MCF 10A (cell line): Measurements from ENCODE around the gene SIAH2. TPM values are rescaled to one million over a fixed set of nuclear protein-coding genes. Genes with fewer than 3 reads are reported as not detected.
A peak's percentile ranks its signal among the peaks of the same experiment; 100 is the strongest.

Source experiments
- BruUV-seq: library from RNA; stranded (reverse); fragments of 400-500 nt; replicated peaks from 2 replicates; lab custom pipeline; 2021; lab: Mats Ljungman, UMichigan
- CTCF ChIA-PET: fragments of 300-600 bp; sonication (Branson Sonifier 250); formaldehyde crosslinking; extraction: SDS; loops from one replicate; lab custom pipeline; 2021; ENCODE audit warnings: antibody characterized with exemption, inconsistent platforms; lab: Yijun Ruan, JAX
- POLR2A ChIA-PET: fragments of 300-600, 350-650 bp; sonication (Branson Sonifier 250); formaldehyde crosslinking; extraction: SDS; loops from one replicate; lab custom pipeline; 2020; ENCODE audit warnings: antibody characterized with exemption, inconsistent platforms; lab: Yijun Ruan, JAX
- DNase-seq: peaks from one replicate; pipeline ENCODE4 v3.0.0-alpha.2; 2018; ENCODE audit not compliant: unreplicated experiment
- H3K27ac Mint-ChIP-seq: one replicate; pipeline ENCODE4 v1.8.0; 2022; ENCODE audit warnings: mild to moderate bottlenecking, low read depth, mixed read lengths; ENCODE audit not compliant: unreplicated experiment
- H3K27me3 Mint-ChIP-seq: one replicate; pipeline ENCODE4 v1.8.0; 2022; ENCODE audit warnings: mixed read lengths; ENCODE audit not compliant: insufficient read depth, unreplicated experiment
- H3K36me3 Mint-ChIP-seq: one replicate; pipeline ENCODE4 v1.8.0; 2022; ENCODE audit warnings: mild to moderate bottlenecking, moderate library complexity, mixed read lengths; ENCODE audit not compliant: insufficient read depth, unreplicated experiment
- H3K4me1 Mint-ChIP-seq: one replicate; pipeline ENCODE4 v1.8.0; 2022; ENCODE audit warnings: mixed read lengths; ENCODE audit not compliant: insufficient read depth, unreplicated experiment
- H3K4me3 Mint-ChIP-seq: one replicate; pipeline ENCODE4 v1.8.0; 2022; ENCODE audit warnings: mild to moderate bottlenecking, moderate library complexity, mixed read lengths; ENCODE audit not compliant: unreplicated experiment
- H3K9me3 Mint-ChIP-seq: one replicate; pipeline ENCODE4 v1.8.0; 2022; ENCODE audit warnings: mixed read lengths; ENCODE audit not compliant: unreplicated experiment
- intact Hi-C: fragments of 100-400 bp; cut with micrococcal nuclease; formaldehyde crosslinking; loops from 2 replicates; pipeline ENCODE4 v1.14.1; 2022
- total RNA-seq: library from RNA; stranded (reverse); gene quantifications from 2 replicates; pipeline ENCODE4 v1.2.3, GENCODE V29; 2022
- TF ChIP-seq, protein P1 (sequence below): fragments of 200-600 bp; IDR thresholded peaks from one replicate; pipeline ENCODE4 v1.8.0; 2022; ENCODE audit warnings: antibody characterized with exemption, mild to moderate bottlenecking; ENCODE audit not compliant: unreplicated experiment

Gene SIAH2
- total RNA-seq, 1 experiment from 2014 or later, result 35.4 TPM

DNA sequence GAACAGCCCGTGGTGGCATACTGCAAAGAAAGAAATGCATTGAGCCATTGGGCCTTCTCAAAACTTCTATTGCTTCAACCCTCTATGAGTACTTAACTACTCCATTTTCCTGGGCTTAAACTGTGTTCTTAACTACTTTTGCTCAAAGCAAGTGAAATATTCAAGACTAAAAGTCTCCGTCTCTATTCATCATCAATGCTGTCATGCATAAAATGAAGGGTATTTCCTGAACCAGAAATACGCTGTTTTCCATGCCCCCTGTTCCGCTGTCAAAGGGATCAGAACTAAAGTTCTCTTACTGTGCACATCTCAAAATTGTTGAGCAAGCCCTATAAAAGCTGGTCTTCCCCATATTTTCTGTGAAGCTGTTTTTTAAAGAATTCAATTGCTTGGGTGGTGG, 20.3 kb downstream of the SIAH2 start:
- Mint-ChIP-seq H3K27me3 (no peaks in the 10 kb centered on the region), H3K4me3 (no peak overlapping the region), H3K36me3 (peaks cover 26% of the 10 kb centered on the region), H3K9me3 (no peaks in the 10 kb centered on the region), H3K27ac (no peak overlapping the region), H3K4me1 (peaks cover 36% of the 10 kb centered on the region)
- ChIA-PET POLR2A (interaction anchor here (0.6 to 1.1 kb wide), 3 partner anchors 17 to 19 kb away, joined by 3 to 4 read pairs (median 3); no protein-coding TSS in a partner anchor), CTCF (interaction anchor here (0.5 kb wide), 1 partner anchor 198 kb away, joined by 3 read pairs; no protein-coding TSS in a partner anchor)
- no peak for DNase-seq
- BruUV-seq, result no TSS peak
- intact Hi-C loops, result no loop called here
- TF ChIP-seq, protein P1, sequence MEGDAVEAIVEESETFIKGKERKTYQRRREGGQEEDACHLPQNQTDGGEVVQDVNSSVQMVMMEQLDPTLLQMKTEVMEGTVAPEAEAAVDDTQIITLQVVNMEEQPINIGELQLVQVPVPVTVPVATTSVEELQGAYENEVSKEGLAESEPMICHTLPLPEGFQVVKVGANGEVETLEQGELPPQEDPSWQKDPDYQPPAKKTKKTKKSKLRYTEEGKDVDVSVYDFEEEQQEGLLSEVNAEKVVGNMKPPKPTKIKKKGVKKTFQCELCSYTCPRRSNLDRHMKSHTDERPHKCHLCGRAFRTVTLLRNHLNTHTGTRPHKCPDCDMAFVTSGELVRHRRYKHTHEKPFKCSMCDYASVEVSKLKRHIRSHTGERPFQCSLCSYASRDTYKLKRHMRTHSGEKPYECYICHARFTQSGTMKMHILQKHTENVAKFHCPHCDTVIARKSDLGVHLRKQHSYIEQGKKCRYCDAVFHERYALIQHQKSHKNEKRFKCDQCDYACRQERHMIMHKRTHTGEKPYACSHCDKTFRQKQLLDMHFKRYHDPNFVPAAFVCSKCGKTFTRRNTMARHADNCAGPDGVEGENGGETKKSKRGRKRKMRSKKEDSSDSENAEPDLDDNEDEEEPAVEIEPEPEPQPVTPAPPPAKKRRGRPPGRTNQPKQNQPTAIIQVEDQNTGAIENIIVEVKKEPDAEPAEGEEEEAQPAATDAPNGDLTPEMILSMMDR, result no peak

DNA sequence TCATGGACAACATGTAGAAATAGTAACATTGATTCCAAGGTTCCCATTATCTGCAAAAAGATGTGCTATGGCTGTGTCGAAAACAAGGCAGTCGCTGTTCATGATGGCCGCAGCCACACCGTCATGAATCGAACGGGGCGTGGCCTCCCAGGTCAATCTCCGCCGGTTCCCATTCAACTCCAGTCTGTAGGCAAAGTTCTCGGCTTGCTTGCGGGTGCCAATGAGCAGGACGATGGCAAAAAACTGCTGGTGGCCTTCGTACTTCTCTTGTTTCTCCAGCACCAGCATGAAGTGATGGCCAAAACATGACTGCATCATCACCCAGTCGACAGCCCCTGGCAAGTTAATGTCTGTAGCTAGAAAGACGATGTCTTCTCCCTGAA, 20.8 kb downstream of the SIAH2 start:
- POLR2A ChIA-PET, result interaction anchor here (0.6 kb wide), 1 partner anchor 17 kb away, joined by 3 read pairs; no protein-coding TSS in a partner anchor
- H3K9me3 Mint-ChIP-seq, result no peaks in the 10 kb centered on the region
- TF ChIP-seq, protein P1, result no peak

DNA sequence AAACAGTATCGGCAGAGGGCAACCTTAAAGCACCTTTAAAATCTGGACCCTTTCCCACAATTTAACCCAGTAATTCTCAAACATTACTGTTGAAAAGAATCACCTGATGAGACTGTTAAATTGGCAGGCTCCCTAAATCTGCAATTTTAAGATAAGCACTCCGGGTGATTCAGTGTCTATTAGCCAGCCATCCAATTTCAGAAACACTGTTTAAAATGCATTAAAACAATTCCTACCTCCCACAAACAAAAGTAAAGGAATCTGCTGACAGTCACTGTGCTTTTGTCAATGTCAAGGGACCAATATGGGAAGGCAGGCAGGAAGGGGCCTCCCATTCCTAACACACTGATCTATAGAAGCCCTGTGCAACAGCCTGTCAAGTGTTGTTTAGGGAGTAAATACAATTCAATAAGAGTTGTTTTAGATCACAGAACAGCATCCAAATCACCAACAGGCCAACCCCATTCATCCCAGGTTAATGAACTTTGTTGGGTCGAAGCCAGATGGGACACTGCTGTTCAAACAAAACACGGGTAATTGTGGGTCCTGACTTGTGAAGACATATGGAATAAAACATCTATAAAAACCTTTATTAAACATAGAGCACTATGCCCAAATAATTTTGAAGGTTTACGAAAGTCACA, 21.4 kb downstream of the SIAH2 start:
- intact Hi-C loops, result no loop called here
- Mint-ChIP-seq H3K27me3 (no peaks in the 10 kb centered on the region), H3K36me3 (peaks cover 26% of the 10 kb centered on the region), H3K27ac (no peak overlapping the region), H3K9me3 (no peaks in the 10 kb centered on the region), H3K4me3 (no peak overlapping the region), H3K4me1 (peaks cover 36% of the 10 kb centered on the region)
- POLR2A ChIA-PET, result interaction anchor here (1.6 kb wide), 1 partner anchor 22 kb away, joined by 4 read pairs; the partner anchor contains the start of gene SIAH2
- TF ChIP-seq, protein P1, result no peak
- CTCF ChIA-PET, result interaction anchor here (0.5 kb wide), 1 partner anchor 192 kb away, joined by 3 read pairs; no protein-coding TSS in a partner anchor
- TSS peak; percentile 29 for BruUV-seq
- DNase-seq, result no peak

More for the DNA sequence above, 20.8 kb downstream of the SIAH2 start:
- H3K27ac Mint-ChIP-seq, result no peak overlapping the region
- peaks cover 26% of the 10 kb centered on the region for H3K36me3 Mint-ChIP-seq
- DNase-seq, result no peak
- CTCF ChIA-PET, result interaction anchor here (0.5 kb wide), 1 partner anchor 192 kb away, joined by 3 read pairs; no protein-coding TSS in a partner anchor
- H3K4me1 Mint-ChIP-seq, result peaks cover 36% of the 10 kb centered on the region
- no peak overlapping the region for H3K4me3 Mint-ChIP-seq
- BruUV-seq, result no TSS peak
- H3K27me3 Mint-ChIP-seq, result no peaks in the 10 kb centered on the region
- intact Hi-C loops, result no loop called here

DNA sequence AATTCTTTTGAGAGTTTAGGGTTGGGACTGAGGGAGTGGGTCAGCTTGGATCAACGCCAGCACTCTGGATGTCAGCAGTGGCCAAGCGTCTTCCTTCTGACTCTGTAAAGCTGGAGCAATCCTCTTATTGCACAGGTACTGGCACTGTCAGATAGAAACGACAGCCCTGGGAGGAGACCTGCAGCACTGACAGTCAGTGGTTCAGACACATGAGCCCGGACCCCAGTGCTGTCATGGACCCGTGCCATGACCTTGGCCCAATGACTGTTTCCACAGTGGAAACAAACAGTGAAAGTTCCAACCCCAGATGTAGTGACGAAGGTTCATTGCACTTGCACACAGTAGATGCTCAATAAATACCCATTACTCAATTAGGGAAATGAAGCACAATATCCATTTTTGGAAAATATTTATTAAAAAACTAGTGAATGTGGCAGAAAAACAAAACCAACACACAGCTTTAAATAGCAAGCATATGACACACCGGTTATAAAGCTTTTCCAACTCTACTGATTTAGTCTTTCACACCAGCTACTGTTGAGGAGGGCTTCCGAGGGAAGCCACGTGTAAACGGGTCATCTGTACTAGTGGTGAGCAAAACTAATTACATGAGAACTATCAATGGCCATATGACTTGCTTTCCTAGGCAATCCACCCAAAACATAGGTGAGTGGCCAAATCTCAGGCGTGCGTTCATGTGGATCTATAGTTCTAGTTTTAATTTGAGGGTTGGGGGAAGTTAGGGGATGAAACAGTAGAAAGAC, 22.1 kb downstream of the SIAH2 start:
- POLR2A ChIA-PET, result interaction anchor here (1.6 kb wide), 1 partner anchor 22 kb away, joined by 4 read pairs; the partner anchor contains the start of gene SIAH2
- no peaks in the 10 kb centered on the region for H3K9me3 Mint-ChIP-seq
- BruUV-seq, result no TSS peak
- peaks cover 36% of the 10 kb centered on the region for H3K4me1 Mint-ChIP-seq
- TF ChIP-seq, protein P1, result no peak
- H3K27me3 Mint-ChIP-seq, result no peaks in the 10 kb centered on the region
- CTCF ChIA-PET, result no interaction called here
- DNase-seq, result no peak
- H3K4me3 Mint-ChIP-seq, result no peak overlapping the region
- no peak overlapping the region for H3K27ac Mint-ChIP-seq
- peaks cover 26% of the 10 kb centered on the region for H3K36me3 Mint-ChIP-seq
- intact Hi-C loops, result no loop called here
